Stimulated activated CD4-positive, alpha-beta T cell treated with anti-CD3 and anti-CD28 coated beads, Interleukin-1b, Interleukin-23, amount 100 ng/mL, for 24 hours (primary cell): ENCODE measurements around the gene FMN2.

Source experiments
- DNase-seq, 4 experiments: peaks; one replicate each; pipeline ENCODE4 v3.0.0-alpha.2; 2020; ENCODE audit warnings: low read depth in 4 of 4, low spot score in 1 of 4

Gene FMN2

GRCh38 chr1:240096974-240097373, 5.3 kb downstream of the FMN2 start:
- DNase-seq = no peak

DNA sequence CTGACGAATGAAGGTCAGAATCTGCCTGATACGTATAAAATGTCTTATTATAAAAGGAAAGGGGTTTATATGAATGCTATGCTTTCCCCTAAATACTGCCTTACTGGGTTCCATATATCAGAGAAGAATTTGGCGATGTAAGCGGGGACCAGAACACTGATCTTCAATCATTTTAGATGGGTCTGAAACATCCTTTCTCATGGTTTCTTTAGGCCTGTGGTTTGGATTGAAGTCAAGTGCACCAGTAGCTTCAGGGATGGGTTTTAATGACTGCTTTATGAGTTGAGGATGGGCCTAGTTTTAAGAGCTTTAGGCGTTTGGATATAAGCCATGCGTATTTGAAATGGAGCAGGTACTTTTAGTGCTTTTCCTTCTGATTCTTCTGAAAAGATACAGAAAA, 6.9 kb downstream of the FMN2 start:
- no peak for DNase-seq

DNA sequence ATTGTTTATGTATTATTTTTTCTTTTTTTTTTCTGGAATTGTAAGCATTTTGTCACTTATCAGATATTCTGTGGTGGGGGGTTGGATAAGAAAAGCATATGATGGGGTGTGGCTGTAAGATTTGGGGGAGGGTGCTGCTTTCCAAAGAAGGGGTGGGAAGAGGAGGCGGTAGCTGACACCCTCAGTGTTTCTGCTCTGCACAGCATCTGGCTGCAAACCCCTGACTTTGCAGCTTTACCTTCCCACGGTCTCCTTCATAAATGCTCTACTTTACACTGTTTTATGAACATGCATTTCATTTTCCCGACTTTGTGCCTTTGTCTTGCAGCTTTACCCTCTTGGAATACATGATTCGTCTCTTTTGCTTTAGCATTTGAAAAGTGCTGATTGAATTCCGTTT, 7.6 kb downstream of the FMN2 start:
- DNase-seq = no peak

GRCh38 chr1:240099748-240100147, 8.1 kb downstream of the FMN2 start:
- DNase-seq = no peak

- no peak for DNase-seq
Measured at GRCh38 chr1:240100371-240100934, 8.8 kb downstream of the FMN2 start.

GRCh38 chr1:240101306-240101705, 9.6 kb downstream of the FMN2 start:
- no peak for DNase-seq

DNA sequence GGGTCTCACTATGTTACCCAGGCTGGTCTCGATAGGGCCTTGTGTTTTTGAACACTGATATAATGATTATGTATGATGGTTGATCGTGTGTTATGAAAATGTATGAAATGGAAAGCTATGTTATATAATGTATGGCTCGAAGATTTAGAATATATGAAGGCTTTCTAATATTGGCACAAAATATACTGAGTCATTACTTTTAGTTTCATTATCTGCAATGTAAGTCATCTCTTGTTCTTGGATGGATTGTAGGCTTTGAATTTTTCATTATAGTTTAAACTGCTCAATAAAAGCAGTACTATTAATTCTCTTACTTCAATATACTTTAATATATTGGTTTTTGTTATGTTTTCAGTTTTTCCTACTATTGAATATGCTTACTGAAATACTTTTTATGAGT, 10.1 kb downstream of the FMN2 start:
- DNase-seq = no peak

DNA sequence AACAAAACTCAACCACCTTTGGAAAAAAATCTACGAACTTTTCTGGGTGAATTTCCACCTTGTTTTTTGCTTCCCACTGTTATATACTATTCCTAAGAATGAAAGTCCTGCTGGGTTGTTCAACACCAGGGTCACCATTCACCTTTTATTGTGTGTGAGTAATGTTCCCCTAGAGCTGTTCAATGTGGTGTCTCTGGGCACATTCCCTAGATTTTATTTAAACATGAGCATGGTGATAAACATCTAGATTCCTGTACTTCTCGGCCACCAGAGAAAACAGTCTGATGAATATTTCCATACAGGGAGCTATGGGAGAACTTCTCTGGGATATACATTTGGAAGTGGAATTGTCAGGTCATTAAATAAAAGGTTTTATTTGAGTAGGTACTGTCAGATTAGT, 13.0 kb downstream of the FMN2 start:
- DNase-seq = no peak

GRCh38 chr1:240107058-240107684, 15.5 kb downstream of the FMN2 start:
- no peak for DNase-seq

- no peak for DNase-seq
Measured at GRCh38 chr1:240109130-240109529, 17.4 kb downstream of the FMN2 start.

DNA sequence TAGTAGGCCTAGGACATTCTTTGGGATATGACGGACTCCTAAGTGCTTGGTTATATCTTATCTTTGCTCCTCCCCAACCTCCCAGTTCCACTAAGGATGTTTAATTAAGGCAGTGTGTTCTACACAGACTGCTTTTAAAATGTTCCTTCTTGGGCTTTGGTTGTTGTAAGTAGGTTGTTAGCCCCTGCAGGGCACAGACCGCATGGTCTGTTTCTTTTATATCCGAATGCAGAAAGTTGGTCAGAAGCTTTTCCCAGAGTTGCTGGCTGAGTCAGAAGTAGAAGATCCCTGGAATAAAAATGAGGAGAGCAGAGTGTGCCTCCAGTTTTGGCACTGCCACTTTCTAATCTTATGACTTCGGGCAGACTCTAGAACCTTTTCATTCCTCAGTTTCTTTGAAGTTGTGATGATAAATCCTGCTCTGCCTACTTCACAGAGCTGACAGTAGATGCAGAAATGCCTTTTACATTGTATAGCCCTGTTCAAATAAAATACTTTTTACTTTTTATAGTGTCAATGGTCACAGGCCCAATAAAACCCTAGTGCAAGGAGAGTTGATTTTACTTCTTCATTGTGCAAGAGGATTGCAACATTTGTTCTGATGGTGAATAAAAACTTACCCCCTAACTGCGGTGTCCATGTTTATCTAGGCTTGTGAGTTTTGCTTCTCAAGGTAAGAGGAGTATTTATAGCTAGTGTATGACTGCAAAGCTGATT, 18.4 kb downstream of the FMN2 start:
- DNase-seq = no peak

DNA sequence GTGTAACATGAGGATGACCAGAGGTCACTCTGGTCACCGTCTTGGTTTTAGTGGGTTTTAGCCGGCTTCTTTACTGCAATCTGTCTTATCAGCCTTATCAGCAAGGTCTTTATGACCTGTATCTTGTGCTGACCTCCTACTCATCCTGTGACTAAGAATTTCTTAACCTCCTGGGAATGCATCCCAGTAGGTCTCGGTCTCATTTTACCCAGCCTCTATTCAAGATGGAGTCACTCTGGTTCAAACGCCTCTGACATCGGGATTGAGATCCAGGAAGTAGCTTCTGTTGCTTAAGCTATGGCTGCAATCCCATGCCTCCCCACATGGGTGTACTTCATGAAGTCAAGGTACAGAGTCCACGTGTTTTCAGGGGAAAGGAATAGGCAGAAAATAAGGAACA, 19.9 kb downstream of the FMN2 start:
- no peak for DNase-seq

DNA sequence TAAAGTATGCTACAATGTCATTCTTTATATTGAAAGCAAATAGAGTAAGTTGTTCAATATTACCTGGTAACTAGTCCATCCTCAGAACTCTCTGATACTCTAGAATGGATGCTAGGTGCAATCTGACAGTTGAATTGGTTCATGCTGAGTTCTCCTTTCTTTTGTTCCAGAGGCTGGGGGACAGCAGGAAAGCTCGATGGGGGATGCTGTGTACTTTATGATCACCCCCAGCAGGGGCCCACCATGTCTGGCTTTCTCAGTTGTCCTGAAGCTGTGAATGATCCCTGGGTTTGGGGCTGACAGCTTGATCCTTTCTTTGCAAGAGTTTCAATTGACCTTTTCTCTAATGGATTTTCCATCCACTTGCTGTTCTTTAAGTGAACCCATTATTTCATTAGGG, 22.5 kb downstream of the FMN2 start:
- DNase-seq = no peak

DNA sequence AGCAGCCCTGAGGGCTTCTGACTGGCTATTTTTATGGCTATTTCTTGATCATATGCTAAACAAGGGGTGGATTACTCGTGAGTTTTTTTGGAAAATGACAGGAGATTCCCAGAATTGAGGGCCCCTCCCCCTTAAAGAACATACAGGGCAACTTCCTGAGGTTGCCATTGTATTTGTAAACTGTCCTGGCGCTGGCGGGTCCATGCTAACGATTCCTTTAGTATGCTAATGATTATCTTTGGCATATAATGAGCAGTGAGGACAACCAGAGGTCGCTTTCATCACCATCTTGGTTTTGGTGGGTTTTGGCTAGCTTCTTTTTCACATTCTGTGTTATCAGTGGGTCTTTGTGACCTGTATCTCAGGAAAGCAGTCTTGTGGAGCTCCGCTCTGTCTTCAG, 24.1 kb downstream of the FMN2 start:
- no peak for DNase-seq

- no peak for DNase-seq
Measured at GRCh38 chr1:240116831-240117769, 25.4 kb downstream of the FMN2 start.

GRCh38 chr1:240117930-240118329, 26.2 kb downstream of the FMN2 start:
- DNase-seq = no peak

DNA sequence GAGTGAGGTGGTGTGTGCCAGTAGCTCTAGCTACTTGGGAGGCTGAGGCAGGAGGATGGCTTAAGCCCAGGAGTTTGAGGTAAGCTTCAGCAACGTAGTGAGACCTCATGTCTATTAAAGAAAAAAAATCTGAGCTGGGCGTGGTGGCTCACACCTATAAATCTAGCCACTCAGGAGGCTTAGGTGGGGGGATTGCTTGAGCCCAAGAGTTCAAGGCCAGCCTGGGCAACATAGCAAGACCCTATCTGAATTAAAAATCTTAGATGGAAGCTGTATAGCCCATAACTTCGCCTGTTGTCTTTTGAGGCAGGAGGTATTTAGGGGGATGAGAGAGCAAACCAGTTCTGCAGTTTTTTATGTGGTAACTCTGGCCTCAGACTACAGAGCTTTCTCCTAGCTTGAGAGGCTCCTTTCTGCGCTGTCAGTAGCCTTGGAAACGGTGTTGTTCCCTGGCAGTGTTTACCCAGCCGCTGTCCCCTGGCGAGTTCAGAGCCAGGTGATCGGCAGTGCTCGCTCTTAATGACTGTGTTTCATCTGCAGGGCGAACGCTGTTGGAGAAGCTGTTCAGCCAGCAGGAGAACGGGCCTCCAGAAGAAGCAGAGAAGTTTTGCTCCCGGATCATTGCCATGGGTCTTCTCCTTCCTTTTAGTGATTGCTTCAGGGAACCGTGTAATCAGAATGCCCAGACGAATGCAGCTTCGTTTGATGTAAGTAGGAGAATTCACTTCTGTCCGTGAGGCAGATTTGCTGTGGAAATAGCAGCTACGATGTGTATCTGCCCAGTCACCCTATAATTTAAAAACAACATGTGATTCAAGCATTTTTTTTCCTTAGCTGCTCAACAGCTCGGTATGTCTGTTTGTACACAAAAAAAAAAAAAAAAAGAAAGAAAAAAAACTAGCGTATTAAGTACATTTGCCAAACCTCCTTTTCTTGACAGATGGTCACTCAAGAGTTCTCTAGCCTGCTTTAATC, 31.2 kb downstream of the FMN2 start:
- DNase-seq = no peak

DNA sequence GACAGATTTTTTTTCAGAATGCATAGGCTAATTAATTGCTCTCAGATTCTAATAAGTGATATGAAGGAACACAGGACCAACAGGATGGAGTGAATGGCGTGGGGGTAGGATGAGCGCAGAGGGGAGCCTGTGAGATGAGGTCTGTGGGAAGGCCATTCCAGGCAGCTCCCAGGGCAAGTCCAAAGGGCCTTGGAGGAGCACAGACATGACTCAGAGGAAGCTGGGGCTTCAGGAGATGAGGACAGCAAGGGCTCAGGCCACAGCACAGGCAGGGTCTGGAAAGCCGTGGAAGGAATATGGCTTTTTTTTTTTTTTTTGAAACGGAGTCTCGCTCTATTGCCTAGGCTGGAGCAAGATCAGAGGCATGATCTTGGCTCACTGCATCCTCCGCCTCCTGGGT, 35.1 kb downstream of the FMN2 start:
- DNase-seq = no peak

- DNase-seq = no peak
Measured at GRCh38 chr1:240128366-240128765, 36.7 kb downstream of the FMN2 start.

- DNase-seq = no peak
Measured at GRCh38 chr1:240134113-240134512, 42.4 kb downstream of the FMN2 start.

DNA sequence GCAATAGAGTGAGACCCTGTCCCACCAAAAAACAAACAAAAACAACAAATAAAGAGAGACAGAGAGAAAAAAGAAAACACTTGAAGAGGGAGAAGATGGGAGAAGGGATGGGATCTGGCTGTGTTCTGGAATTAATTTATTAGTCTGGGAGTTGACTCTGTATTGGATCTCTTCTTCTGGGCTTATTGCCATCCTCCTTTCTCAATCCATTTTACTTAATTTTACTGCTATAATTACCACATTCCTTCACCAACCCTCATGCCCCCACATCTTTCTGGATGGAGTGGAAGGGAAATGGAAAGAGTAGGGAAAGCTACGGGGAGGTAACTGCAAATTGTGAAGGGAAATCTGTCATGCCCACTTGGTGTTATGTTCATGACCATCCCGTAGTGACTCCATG, 42.9 kb downstream of the FMN2 start:
- no peak for DNase-seq
